SU-DHL-6 (cell line): ENCODE measurements around the gene TMEM267.

Experiments used
- EZH2phosphoT487 ChIP-seq: fragments of 200-600 bp; sonication (generic), shearing (Covaris generic); conservative IDR thresholded peaks from 2 replicates; pipeline ENCODE4 v1.6.1; 2018; ENCODE audit warnings: mild to moderate bottlenecking, antibody characterized with exemption, low read length, moderate library complexity, mixed read lengths
- TF ChIP-seq, protein P1 (sequence below): fragments of 200-600 bp; sonication (generic); IDR thresholded peaks from one replicate; pipeline ENCODE4 v1.5.1; 2017; ENCODE audit warnings: antibody characterized with exemption, mild to moderate bottlenecking, low read length, moderate library complexity; ENCODE audit not compliant: insufficient read depth, poor library complexity, severe bottlenecking

GRCh38 chr5:43498581-43498980 lies 14.9 kb upstream of the TMEM267 start:
- TF ChIP-seq, protein P1, sequence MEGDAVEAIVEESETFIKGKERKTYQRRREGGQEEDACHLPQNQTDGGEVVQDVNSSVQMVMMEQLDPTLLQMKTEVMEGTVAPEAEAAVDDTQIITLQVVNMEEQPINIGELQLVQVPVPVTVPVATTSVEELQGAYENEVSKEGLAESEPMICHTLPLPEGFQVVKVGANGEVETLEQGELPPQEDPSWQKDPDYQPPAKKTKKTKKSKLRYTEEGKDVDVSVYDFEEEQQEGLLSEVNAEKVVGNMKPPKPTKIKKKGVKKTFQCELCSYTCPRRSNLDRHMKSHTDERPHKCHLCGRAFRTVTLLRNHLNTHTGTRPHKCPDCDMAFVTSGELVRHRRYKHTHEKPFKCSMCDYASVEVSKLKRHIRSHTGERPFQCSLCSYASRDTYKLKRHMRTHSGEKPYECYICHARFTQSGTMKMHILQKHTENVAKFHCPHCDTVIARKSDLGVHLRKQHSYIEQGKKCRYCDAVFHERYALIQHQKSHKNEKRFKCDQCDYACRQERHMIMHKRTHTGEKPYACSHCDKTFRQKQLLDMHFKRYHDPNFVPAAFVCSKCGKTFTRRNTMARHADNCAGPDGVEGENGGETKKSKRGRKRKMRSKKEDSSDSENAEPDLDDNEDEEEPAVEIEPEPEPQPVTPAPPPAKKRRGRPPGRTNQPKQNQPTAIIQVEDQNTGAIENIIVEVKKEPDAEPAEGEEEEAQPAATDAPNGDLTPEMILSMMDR = no peak
- no peak for TF ChIP-seq EZH2phosphoT487
